Cardiac muscle cell (in vitro differentiated cells and primary cell): Measurements from ENCODE around the gene RUFY4. TPM values are rescaled to one million over a fixed set of nuclear protein-coding genes. Genes with fewer than 3 reads are reported as not detected.
A peak's percentile ranks its signal among the peaks of the same experiment; 100 is the strongest.

Experiments used
- DNase-seq, 2 donors: peaks; one replicate each; pipeline versions ENCODE4 v3.0.0 to v3.0.0-alpha.2; 2010 to 2017; ENCODE audit warnings: low read depth in 1 of 2, low spot score in 1 of 2
- H3K27ac ChIP-seq: fragments of 200-600 bp; sonication (generic); 2 replicates; pipeline ENCODE4 v1.5.1; 2016
- H3K27me3 ChIP-seq: fragments of 200-600 bp; sonication (generic); 2 replicates; pipeline ENCODE4 v1.6.0; 2016; ENCODE audit warnings: control low read depth
- H3K36me3 ChIP-seq: fragments of 200-600 bp; sonication (generic); 2 replicates; pipeline ENCODE4 v1.5.1; 2016; ENCODE audit warnings: control low read depth
- H3K4me1 ChIP-seq: fragments of 200-600 bp; sonication (generic); 2 replicates; pipeline ENCODE4 v1.8.1; 2017; ENCODE audit warnings: low read depth, mild to moderate bottlenecking, mixed run types
- H3K4me3 ChIP-seq: fragments of 200-600 bp; sonication (generic); 2 replicates; pipeline ENCODE4 v1.5.1; 2016; ENCODE audit warnings: mild to moderate bottlenecking
- H3K9me3 ChIP-seq: fragments of 200-600 bp; sonication (generic); 2 replicates; pipeline ENCODE4 v1.5.1; 2017; ENCODE audit warnings: low read depth, mild to moderate bottlenecking, control low read depth
- polyA plus RNA-seq: library from polyadenylated mRNA; unstranded; fragments of >200 nt; fragmentation: Nextera tagmentation; extraction: Ambion mirVana; gene quantifications from 2 replicates; pipeline ENCODE4 v1.2.1, GENCODE V29; 2016
- total RNA-seq: library from RNA; depleted of rRNA; stranded (reverse); fragments of >200 nt; gene quantifications from 2 replicates; pipeline ENCODE4 v1.2.3, GENCODE V29; 2016
- TF ChIP-seq, protein P1 (sequence below): IDR thresholded peaks from 2 replicates; pipeline ENCODE4 v1.5.1; 2012; ENCODE audit warnings: low read depth, mild to moderate bottlenecking, low read length

The RUFY4 gene
- total and polyA plus RNA-seq, 2 experiments from 2014 or later, result not detected

GRCh38 chr2:218072478-218073024, 3.5 kb downstream of the RUFY4 start:
- TF ChIP-seq, protein P1, sequence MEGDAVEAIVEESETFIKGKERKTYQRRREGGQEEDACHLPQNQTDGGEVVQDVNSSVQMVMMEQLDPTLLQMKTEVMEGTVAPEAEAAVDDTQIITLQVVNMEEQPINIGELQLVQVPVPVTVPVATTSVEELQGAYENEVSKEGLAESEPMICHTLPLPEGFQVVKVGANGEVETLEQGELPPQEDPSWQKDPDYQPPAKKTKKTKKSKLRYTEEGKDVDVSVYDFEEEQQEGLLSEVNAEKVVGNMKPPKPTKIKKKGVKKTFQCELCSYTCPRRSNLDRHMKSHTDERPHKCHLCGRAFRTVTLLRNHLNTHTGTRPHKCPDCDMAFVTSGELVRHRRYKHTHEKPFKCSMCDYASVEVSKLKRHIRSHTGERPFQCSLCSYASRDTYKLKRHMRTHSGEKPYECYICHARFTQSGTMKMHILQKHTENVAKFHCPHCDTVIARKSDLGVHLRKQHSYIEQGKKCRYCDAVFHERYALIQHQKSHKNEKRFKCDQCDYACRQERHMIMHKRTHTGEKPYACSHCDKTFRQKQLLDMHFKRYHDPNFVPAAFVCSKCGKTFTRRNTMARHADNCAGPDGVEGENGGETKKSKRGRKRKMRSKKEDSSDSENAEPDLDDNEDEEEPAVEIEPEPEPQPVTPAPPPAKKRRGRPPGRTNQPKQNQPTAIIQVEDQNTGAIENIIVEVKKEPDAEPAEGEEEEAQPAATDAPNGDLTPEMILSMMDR, result no peak
- DNase-seq, result no peak
- H3K27ac ChIP-seq, result no peak overlapping the region
- H3K4me3 ChIP-seq, result no peak overlapping the region
- no peaks in the 10 kb centered on the region for H3K4me1 ChIP-seq
- no peaks in the 10 kb centered on the region for H3K9me3 ChIP-seq
- peaks cover 18% of the 10 kb centered on the region for H3K27me3 ChIP-seq
- H3K36me3 ChIP-seq, result no peaks in the 10 kb centered on the region

DNA sequence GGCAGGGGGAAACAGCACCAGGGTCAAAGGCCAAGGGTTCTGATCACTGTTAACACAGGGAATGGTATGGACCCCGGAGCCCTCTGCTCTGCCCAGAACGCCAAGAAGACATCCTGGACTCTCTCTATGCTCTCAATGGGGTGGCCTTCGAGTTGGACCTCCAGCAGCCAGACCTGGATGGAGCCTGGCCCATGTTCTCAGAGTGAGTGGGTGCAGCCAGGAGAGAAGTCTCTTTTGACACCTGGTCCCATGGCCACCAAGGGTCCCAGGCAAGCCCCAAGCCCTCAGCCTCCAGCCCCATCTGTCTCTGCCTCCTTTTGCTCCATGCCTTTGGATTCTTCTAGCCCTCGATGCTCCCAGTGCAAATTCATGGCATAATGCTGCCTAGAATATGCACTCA, 4.1 kb downstream of the RUFY4 start:
- Histone ChIP-seq H3K4me1 (no peaks in the 10 kb centered on the region), H3K9me3 (no peaks in the 10 kb centered on the region), H3K27me3 (peaks cover 12% of the 10 kb centered on the region), H3K4me3 (no peak overlapping the region), H3K36me3 (no peaks in the 10 kb centered on the region), H3K27ac (no peak overlapping the region)
- TF ChIP-seq, protein P1, result no peak
- DNase-seq, result no peak

- TF ChIP-seq, protein P1, result peak; percentile 63
- Histone ChIP-seq H3K4me3 (no peak overlapping the region), H3K9me3 (no peaks in the 10 kb centered on the region), H3K27me3 (peaks cover 7% of the 10 kb centered on the region), H3K36me3 (no peaks in the 10 kb centered on the region), H3K27ac (no peak overlapping the region), H3K4me1 (no peaks in the 10 kb centered on the region)
- DNase-seq, result peak; percentile 9 to 52
Measured at GRCh38 chr2:218074031-218074430, 5.0 kb downstream of the RUFY4 start.

DNA sequence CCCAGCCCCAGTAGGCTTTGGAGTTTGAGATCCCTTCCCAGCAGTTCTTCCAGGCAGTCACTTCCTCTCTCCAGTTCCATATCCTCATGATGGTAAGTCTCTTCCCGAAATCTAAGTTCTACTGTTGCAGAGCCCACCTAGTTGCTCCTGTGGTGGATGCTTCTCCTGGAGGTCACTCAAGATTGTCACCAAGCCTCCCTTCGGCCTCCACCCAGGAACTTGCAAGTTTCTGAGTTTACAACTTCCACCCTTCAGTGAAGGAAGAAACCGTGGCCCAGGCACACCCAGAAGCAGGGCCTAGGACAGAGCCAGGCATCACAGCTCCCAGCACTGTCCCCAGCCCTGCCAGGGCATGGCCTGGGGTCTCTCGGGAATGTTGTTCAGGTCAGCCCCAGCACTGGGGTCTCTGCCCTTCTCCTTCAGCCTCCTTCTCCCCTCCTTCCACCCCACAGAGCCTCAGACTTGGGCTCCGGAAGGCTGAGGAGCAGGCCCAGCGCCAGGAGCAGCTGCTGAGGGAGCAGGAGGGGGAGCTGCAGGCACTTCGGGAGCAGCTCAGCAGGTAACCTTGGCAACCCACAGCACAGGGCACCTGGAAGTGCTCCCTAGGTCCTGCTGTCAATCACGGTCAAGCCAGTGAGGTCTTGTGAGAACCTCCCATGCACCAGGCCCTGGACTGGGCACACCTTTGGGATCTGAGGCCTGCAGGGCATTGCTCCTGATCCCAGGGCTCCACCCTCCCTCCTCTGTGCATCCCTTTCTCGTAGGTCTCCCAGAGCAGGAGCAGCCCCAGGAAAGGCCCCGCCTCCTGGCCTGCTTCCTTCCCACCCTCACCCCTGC, 7.1 kb downstream of the RUFY4 start:
- TF ChIP-seq, protein P1, result no peak
- no peak overlapping the region for H3K27ac ChIP-seq
- DNase-seq, result no peak

DNA sequence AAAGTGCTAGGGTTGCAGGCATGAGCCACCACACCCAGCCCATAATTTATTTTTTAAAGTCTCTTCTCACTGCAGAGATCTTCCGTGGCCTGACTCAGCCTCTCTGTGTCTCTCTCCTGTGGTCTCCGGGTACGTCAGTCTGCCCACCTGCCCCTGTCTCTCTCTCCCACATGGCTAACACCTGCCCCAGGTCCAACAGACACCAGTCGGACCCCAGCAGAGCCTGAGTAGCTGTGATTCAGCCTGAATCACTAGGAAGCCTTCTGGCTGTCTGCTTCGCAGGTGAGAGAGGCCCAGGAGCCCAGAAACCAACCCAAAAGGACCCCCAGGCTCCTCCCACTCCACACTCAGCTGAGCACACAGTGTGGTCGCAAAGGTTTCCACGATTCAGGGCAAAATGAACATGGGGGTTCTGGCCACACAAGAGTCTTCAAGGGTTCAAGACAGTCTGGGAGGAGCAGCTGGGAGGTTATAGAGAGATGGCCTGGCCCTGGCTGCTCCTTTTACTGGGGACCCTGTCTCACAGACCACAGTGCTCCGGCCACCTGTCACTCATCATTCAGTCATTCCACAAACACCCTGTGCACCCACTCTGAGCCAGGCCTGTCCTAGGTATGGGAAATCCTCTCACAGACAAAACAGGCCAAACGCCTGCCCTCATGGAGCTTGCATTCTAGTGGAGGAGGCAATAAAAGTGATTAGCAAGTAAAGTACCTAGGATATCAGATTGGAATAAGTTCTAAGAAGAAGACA, 8.6 kb downstream of the RUFY4 start:
- DNase-seq, result no peak
- TF ChIP-seq, protein P1, result no peak

More for the DNA sequence above, 7.1 kb downstream of the RUFY4 start:
- no peaks in the 10 kb centered on the region for H3K27me3 ChIP-seq
- no peaks in the 10 kb centered on the region for H3K9me3 ChIP-seq
- no peaks in the 10 kb centered on the region for H3K4me1 ChIP-seq
- H3K36me3 ChIP-seq, result no peaks in the 10 kb centered on the region
- H3K4me3 ChIP-seq, result no peak overlapping the region

More for the DNA sequence above, 8.6 kb downstream of the RUFY4 start:
- Histone ChIP-seq H3K27ac (no peak overlapping the region), H3K9me3 (no peaks in the 10 kb centered on the region), H3K27me3 (no peaks in the 10 kb centered on the region), H3K4me1 (peaks cover 3% of the 10 kb centered on the region), H3K36me3 (no peaks in the 10 kb centered on the region), H3K4me3 (no peak overlapping the region)
